ENCODE results near the gene ATP9A. TPM values are rescaled to one million over a fixed set of nuclear protein-coding genes. Genes with fewer than 3 reads are reported as not detected.

Gene ATP9A
- total RNA-seq, 1 experiment from 2014 or later: 12.1 TPM

- no peak for TF ChIP-seq CTCF (conservative IDR thresholded peaks at IDR 0.05)
These were observed 31.2 kb downstream of the ATP9A start for GRCh38 chr20:51736947-51737346.

More at GRCh38 chr20:51736947-51737346, 31.2 kb downstream of the ATP9A start:
- Histone ChIP-seq H3K79me2 (ENCODE audit: insufficient read depth, low read length) (no peaks in the 10 kb centered on the region), H4K91ac (ENCODE audit: insufficient read length, low read depth, low read length) (no peak overlapping the region), H3K4me2 (ENCODE audit: insufficient read depth, insufficient read length, low read length) (no peak overlapping the region), H3K27ac (ENCODE audit: insufficient read length, low read depth, low read length) (no peak overlapping the region), H2BK20ac (ENCODE audit: low read depth, low read length, poor library complexity, severe bottlenecking) (no peak overlapping the region), H2AK5ac (ENCODE audit: insufficient read length, low read length) (no peak overlapping the region), H2BK5ac (ENCODE audit: insufficient read length, low read length) (no peak overlapping the region), H3K4me1 (ENCODE audit: insufficient read depth, low read length) (no peaks in the 10 kb centered on the region), H3K23me2 (ENCODE audit: insufficient read length, low read depth, low read length, poor library complexity, severe bottlenecking) (no peaks in the 10 kb centered on the region), H2BK15ac (ENCODE audit: low read depth, low read length) (no peak overlapping the region), H3K23ac (ENCODE audit: insufficient read length, low read depth, low read length) (no peak overlapping the region), H3K56ac (ENCODE audit: insufficient read length, low read depth, low read length) (no peak overlapping the region), H3K14ac (ENCODE audit: insufficient read depth, low read length) (no peak overlapping the region), H3K4ac (ENCODE audit: low read depth, low read length) (no peak overlapping the region), H2BK12ac (ENCODE audit: insufficient read length, low read depth, low read length) (no peak overlapping the region), H3K79me1 (ENCODE audit: insufficient read depth, low read depth, low read length, poor library complexity, severe bottlenecking) (no peaks in the 10 kb centered on the region), H4K20me1 (ENCODE audit: control insufficient read depth, insufficient read depth, insufficient read length) (no peaks in the 10 kb centered on the region), H3K9me3 (ENCODE audit: control insufficient read depth, low read depth, low read length) (no peaks in the 10 kb centered on the region), H4K8ac (replicated peaks; ENCODE audit: insufficient read length, low read depth, low read length) (no peak overlapping the region), H3T11ph (ENCODE audit: low read length) (no peak overlapping the region), H4K5ac (ENCODE audit: insufficient read length, low read depth, low read length) (no peak overlapping the region), H3K27me3 (ENCODE audit: insufficient read depth, low read length) (no peaks in the 10 kb centered on the region), H2BK120ac (ENCODE audit: low read depth, low read length, poor library complexity, severe bottlenecking) (no peak overlapping the region), H3K9ac (ENCODE audit: extremely low read depth, insufficient read length, low read length) (no peak overlapping the region), H3K18ac (ENCODE audit: insufficient read length, low read depth, low read length) (no peak overlapping the region), H2AFZ (ENCODE audit: low read length) (no peak overlapping the region)
- Mint-ChIP-seq H3K9me3 (no peaks in the 10 kb centered on the region), H3K4me3 (no peak overlapping the region), H3K4me1 (peaks cover 12% of the 10 kb centered on the region in 2 experiments; a peak in 3 of 4 replicates), H3K36me3 (ENCODE audit: insufficient read depth in 1 of 3, low read depth in 3 of 3) (no peaks in the 10 kb centered on the region), H3K27ac (no peak overlapping the region), H3K27me3 (ENCODE audit: low read depth) (no peaks in the 10 kb centered on the region)
- no CpG with 5 or more reads among the region's 5 CpGs for WGBS (ENCODE audit: extremely low coverage, insufficient read length, low lambda C conversion rate)
- DNase-seq: no peak

Measured in H9 (cell line).